Amygdala (tissue), 56 donors: ENCODE measurements around the gene CEP120.
"Not testable (repeated sequence)": the region's sequence is repeated elsewhere in the genome, so short reads cannot be mapped to it uniquely, and the experiment has no call there.

Source experiments
- DNase-seq, 56 donors: peaks; one replicate each; lab custom pipeline; 2025; lab: John Stamatoyannopoulos, UW

Gene CEP120

GRCh38 chr5:123391009-123391408, 32.2 kb downstream of the CEP120 start:
- no peak for DNase-seq

GRCh38 chr5:123389794-123390193, 33.4 kb downstream of the CEP120 start:
- no peak for DNase-seq

- DNase-seq: no peak
These were observed 35.9 kb downstream of the CEP120 start for GRCh38 chr5:123387313-123387712.

GRCh38 chr5:123382252-123382651, 41.0 kb downstream of the CEP120 start:
- no peak for DNase-seq

- peak in 16 of 56 donors; percentile 0 to 46 (median 4) for DNase-seq
These were observed 51.5 kb downstream of the CEP120 start for GRCh38 chr5:123371575-123372179.

GRCh38 chr5:123369371-123369968, 53.7 kb downstream of the CEP120 start:
- no peak for DNase-seq

GRCh38 chr5:123367739-123368138, 55.5 kb downstream of the CEP120 start:
- no peak for DNase-seq

- no peak for DNase-seq
These were observed 58.0 kb downstream of the CEP120 start for GRCh38 chr5:123365156-123365555.

GRCh38 chr5:123364441-123365155, 58.6 kb downstream of the CEP120 start:
- DNase-seq: no peak

GRCh38 chr5:123360910-123361309, 62.3 kb downstream of the CEP120 start:
- no peak for DNase-seq

- no peak for DNase-seq
These were observed 63.0 kb downstream of the CEP120 start for GRCh38 chr5:123360201-123360571.

- DNase-seq: no peak
These were observed 63.6 kb downstream of the CEP120 start for GRCh38 chr5:123359454-123360200.

- DNase-seq: no peak
These were observed 64.5 kb downstream of the CEP120 start for GRCh38 chr5:123358751-123359150.

- no peak for DNase-seq
These were observed 64.9 kb downstream of the CEP120 start for GRCh38 chr5:123358304-123358703.

- no peak for DNase-seq
These were observed 71.4 kb downstream of the CEP120 start for GRCh38 chr5:123351820-123352219.

GRCh38 chr5:123351240-123351639, 72.0 kb downstream of the CEP120 start:
- no peak for DNase-seq

- no peak for DNase-seq
These were observed 72.5 kb downstream of the CEP120 start for GRCh38 chr5:123350742-123351141.

- peak in 8 of 56 donors; percentile 0 to 47 (median 2) for DNase-seq
These were observed 78.3 kb downstream of the CEP120 start for GRCh38 chr5:123344816-123345426.

GRCh38 chr5:123340928-123341327, 82.3 kb downstream of the CEP120 start:
- no peak for DNase-seq

- DNase-seq: not testable (repeated sequence)
These were observed 114.8 kb downstream of the CEP120 start for GRCh38 chr5:123308377-123308776.

GRCh38 chr5:123305751-123306150, 117.5 kb downstream of the CEP120 start:
- no peak for DNase-seq
